NB4 (cell line): Measurements from ENCODE around the gene MTX3.

Experiments used
- MYC ChIP-seq: IDR thresholded peaks from 2 replicates; pipeline ENCODE4 v1.6.1; 2011; ENCODE audit warnings: low read depth, low read length
- POLR2A ChIP-seq: IDR thresholded peaks from 2 replicates; pipeline ENCODE4 v1.6.1; 2011; ENCODE audit warnings: mild to moderate bottlenecking; ENCODE audit not compliant: insufficient read length; ENCODE audit errors: extremely low read depth
- TF ChIP-seq, protein P1 (sequence below): IDR thresholded peaks from one replicate; pipeline ENCODE4 v1.5.1; 2012; ENCODE audit warnings: low read depth, low read length
- TF ChIP-seq, protein P2 (sequence below): IDR thresholded peaks from 2 replicates; pipeline ENCODE4 v1.6.1; 2011; ENCODE audit warnings: low read depth, low read length

- TF ChIP-seq, protein P1, sequence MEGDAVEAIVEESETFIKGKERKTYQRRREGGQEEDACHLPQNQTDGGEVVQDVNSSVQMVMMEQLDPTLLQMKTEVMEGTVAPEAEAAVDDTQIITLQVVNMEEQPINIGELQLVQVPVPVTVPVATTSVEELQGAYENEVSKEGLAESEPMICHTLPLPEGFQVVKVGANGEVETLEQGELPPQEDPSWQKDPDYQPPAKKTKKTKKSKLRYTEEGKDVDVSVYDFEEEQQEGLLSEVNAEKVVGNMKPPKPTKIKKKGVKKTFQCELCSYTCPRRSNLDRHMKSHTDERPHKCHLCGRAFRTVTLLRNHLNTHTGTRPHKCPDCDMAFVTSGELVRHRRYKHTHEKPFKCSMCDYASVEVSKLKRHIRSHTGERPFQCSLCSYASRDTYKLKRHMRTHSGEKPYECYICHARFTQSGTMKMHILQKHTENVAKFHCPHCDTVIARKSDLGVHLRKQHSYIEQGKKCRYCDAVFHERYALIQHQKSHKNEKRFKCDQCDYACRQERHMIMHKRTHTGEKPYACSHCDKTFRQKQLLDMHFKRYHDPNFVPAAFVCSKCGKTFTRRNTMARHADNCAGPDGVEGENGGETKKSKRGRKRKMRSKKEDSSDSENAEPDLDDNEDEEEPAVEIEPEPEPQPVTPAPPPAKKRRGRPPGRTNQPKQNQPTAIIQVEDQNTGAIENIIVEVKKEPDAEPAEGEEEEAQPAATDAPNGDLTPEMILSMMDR: no peak
- TF ChIP-seq POLR2A (no peak), MYC (no peak)
- TF ChIP-seq, protein P2, sequence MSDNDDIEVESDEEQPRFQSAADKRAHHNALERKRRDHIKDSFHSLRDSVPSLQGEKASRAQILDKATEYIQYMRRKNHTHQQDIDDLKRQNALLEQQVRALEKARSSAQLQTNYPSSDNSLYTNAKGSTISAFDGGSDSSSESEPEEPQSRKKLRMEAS: no peak
Observed at GRCh38 chr5:79929095-79929494, 62.0 kb downstream of the MTX3 start.
